Measurements from ENCODE around the gene PPP1R36.

DNA sequence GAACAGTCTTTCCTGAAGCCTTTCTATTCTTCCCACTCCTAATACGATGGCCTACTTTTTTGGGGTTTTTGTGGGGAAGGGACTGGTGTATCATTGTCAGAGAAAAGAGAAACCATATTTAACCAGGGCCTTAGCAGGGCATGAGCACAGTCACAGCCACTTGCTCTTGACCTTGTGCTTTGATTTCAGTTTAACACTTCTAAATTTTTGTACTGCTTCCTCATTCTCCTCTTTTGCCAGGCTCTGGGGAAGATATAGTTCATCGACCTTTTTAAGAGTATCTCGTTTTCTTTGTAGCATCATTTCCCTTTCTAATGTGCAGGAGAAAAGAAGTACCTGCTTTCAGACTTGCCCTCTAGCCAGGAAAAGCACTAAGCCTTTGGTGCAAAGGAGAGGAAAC, 43.0 kb upstream of the PPP1R36 start:
- TF ChIP-seq, protein P1, sequence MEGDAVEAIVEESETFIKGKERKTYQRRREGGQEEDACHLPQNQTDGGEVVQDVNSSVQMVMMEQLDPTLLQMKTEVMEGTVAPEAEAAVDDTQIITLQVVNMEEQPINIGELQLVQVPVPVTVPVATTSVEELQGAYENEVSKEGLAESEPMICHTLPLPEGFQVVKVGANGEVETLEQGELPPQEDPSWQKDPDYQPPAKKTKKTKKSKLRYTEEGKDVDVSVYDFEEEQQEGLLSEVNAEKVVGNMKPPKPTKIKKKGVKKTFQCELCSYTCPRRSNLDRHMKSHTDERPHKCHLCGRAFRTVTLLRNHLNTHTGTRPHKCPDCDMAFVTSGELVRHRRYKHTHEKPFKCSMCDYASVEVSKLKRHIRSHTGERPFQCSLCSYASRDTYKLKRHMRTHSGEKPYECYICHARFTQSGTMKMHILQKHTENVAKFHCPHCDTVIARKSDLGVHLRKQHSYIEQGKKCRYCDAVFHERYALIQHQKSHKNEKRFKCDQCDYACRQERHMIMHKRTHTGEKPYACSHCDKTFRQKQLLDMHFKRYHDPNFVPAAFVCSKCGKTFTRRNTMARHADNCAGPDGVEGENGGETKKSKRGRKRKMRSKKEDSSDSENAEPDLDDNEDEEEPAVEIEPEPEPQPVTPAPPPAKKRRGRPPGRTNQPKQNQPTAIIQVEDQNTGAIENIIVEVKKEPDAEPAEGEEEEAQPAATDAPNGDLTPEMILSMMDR (IDR thresholded peaks at IDR 0.05): no peak
- TF ChIP-seq PHF8 (IDR thresholded peaks at IDR 0.05; ENCODE audit: borderline replicate concordance, low read depth) (no peak), RAD21 (conservative IDR thresholded peaks at IDR 0.05 in 1 of 2, IDR thresholded peaks at IDR 0.05 in 1 of 2) (no peak)

Measured in A549 (cell line).